Stomach (tissue), 9 donors: ENCODE results near the gene ZSCAN30. TPM values are rescaled to one million over a fixed set of nuclear protein-coding genes. Genes with fewer than 3 reads are reported as not detected.

Source experiments
- DNase-seq, 2 donors: peaks; one replicate each; pipeline versions ENCODE4 v3.0.0 to v3.0.0-alpha.2; 2013 to 2019
- H3K27ac ChIP-seq, 5 donors: fragments of 200-600 bp in 4 of 5; sonication (generic) in 4 of 5; one replicate each; pipeline ENCODE4 v1.5.1; 2013 to 2019; ENCODE audit warnings: mild to moderate bottlenecking in 1 of 5, moderate library complexity in 1 of 5
- H3K27me3 ChIP-seq, 3 donors: fragments of 200-600 bp; sonication (generic); one replicate each; pipeline ENCODE4 v1.5.1; 2017 to 2019; ENCODE audit warnings: mixed run types in 1 of 3
- H3K36me3 ChIP-seq, 4 donors: fragments of 200-600 bp; sonication (generic); 1 replicate in 3 of 4; 2 replicates in 1 of 4; pipeline ENCODE4 v1.5.1; 2016 to 2019
- H3K4me1 ChIP-seq, 4 donors: fragments of 200-600 bp; sonication (generic); one replicate each; pipeline ENCODE4 v1.5.1; 2016 to 2019
- H3K4me3 ChIP-seq, 4 donors: fragments of 200-600 bp; sonication (generic) in 3 of 4; one replicate each; pipeline ENCODE4 v1.5.1; 2016 to 2019; ENCODE audit warnings: mild to moderate bottlenecking in 1 of 4
- H3K9me3 ChIP-seq, 4 donors: fragments of 200-600 bp; sonication (generic); one replicate each; pipeline ENCODE4 v1.5.1; 2016 to 2019
- EP300 ChIP-seq: sonication (generic); formaldehyde crosslinking; IDR thresholded peaks from one replicate; pipeline ENCODE4 v1.6.1; 2017; ENCODE audit warnings: antibody characterized with exemption
- POLR2A ChIP-seq, 4 donors: fragments of 450-650 bp; IDR thresholded peaks; one replicate each; pipeline ENCODE4 v1.6.1; 2016; ENCODE audit warnings: antibody characterized with exemption in 4 of 4, control low read depth in 2 of 4, mild to moderate bottlenecking in 1 of 4, moderate library complexity in 1 of 4
- POLR2AphosphoS5 ChIP-seq, 3 donors: sonication (generic); formaldehyde crosslinking; IDR thresholded peaks; one replicate each; pipeline ENCODE4 v1.6.1; 2016; ENCODE audit warnings: antibody characterized with exemption in 3 of 3
- WGBS, 5 donors: extraction: QIAGEN DNeasy Blood & Tissue Kit in 3 of 5; methylation state at CpG; one replicate each; pipeline versions ENCODE4 v1.1.5 to v1.1.7; 2013 to 2018; 5-methylcytosine and 5-hydroxymethylcytosine counted together
- intact Hi-C: fragments of 100-400 bp; cut with DNase I; formaldehyde crosslinking; loops from one replicate; pipeline ENCODE4 v1.15.1; 2023; ENCODE audit warnings: low total_unique reads
- polyA plus RNA-seq, 3 donors: library from polyadenylated mRNA; stranded (reverse); fragments of 200-250 nt; gene quantifications; one replicate each; pipeline ENCODE4 v1.2.3, GENCODE V29; 2013
- total RNA-seq, 5 donors: library from RNA; depleted of rRNA; stranded (reverse); fragments of >200 nt; gene quantifications; one replicate each; pipeline versions ENCODE4 v1.1.0 to v1.2.3, GENCODE V29; 2014 to 2016
- TF ChIP-seq, protein P1 (sequence below), 7 experiments: fragments of 450-650 bp in 4 of 7; fragments of 200-600 bp in 3 of 7; sonication (generic) in 3 of 7; IDR thresholded peaks; one replicate each; pipeline ENCODE4 v1.5.1; 2016 to 2019; ENCODE audit warnings: antibody characterized with exemption in 7 of 7, control low read depth in 2 of 7, mild to moderate bottlenecking in 1 of 7
- donor health status: healthy with polysubstance abuse.
- donor health status: Bipolar disorder and iron deficiency.
- donor health status: healthy.

Gene ZSCAN30
- total and polyA plus RNA-seq, 8 donors: 3.7 to 22.0 (median 9.6) TPM

DNA sequence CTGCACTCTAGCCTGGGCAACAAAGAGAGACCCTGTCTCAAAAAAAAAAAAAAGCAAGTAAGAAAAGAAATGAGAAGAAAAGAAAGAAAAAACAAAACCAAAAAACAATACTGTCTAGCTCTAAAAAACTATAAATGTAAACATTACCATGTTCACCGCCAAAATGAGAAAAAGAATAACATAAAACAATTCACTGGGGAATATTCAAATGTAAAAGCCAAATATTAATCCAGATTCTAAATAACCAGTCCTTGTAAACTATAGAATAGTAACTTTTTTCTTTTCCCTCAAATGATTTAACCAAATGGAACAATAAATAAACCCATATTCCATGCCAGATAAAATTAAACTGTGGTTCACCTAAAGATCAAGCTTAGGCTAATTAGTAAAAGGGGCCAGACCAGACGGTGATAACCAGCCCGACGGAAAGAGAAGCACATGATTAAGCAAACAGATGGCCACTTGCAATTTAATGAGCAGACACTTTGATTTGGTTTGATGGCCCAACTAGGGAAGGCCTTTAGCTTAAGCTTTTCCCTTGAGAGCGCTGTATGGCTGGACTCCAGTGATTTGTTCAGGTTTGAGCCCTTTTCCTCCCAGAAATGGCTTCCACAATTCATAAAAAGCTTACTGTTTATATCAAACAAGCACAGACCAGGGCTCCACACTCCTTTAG is 88.6 kb downstream of the ZSCAN30 start:
- no peak overlapping the region for H3K4me3 ChIP-seq
- no peaks in the 10 kb centered on the region for H3K9me3 ChIP-seq
- H3K27me3 ChIP-seq: no peaks in the 10 kb centered on the region
- no peak overlapping the region for H3K27ac ChIP-seq
- no peaks in the 10 kb centered on the region for H3K36me3 ChIP-seq
- intact Hi-C loops: no loop called here
- peak in 1 of 2 donors; percentile 26 for DNase-seq
- TF ChIP-seq POLR2A (IDR thresholded peaks at IDR 0.05) (no peak), POLR2AphosphoS5 (IDR thresholded peaks at IDR 0.05) (no peak), EP300 (no peak)
- TF ChIP-seq, protein P1, sequence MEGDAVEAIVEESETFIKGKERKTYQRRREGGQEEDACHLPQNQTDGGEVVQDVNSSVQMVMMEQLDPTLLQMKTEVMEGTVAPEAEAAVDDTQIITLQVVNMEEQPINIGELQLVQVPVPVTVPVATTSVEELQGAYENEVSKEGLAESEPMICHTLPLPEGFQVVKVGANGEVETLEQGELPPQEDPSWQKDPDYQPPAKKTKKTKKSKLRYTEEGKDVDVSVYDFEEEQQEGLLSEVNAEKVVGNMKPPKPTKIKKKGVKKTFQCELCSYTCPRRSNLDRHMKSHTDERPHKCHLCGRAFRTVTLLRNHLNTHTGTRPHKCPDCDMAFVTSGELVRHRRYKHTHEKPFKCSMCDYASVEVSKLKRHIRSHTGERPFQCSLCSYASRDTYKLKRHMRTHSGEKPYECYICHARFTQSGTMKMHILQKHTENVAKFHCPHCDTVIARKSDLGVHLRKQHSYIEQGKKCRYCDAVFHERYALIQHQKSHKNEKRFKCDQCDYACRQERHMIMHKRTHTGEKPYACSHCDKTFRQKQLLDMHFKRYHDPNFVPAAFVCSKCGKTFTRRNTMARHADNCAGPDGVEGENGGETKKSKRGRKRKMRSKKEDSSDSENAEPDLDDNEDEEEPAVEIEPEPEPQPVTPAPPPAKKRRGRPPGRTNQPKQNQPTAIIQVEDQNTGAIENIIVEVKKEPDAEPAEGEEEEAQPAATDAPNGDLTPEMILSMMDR (IDR thresholded peaks at IDR 0.05): no peak
- peaks cover 0 to 7% (median 1%) of the 10 kb centered on the region in 4 donors for H3K4me1 ChIP-seq
- 58 to 70% (median 61%) methylated on average over 5 of the region's 5 CpGs for WGBS, 5 donors

Other genes with a start within 250 kb of the ZSCAN30 start
- 100 to 1,000 TPM in 1 of 5 donors, 10 to 100 TPM in 4; 22.2 to 258 (median 51.6) TPM for gene MAPRE2, start 248.8 kb downstream of the ZSCAN30 start, total RNA-seq
- gene MAPRE2, start 248.8 kb downstream of the ZSCAN30 start, polyA plus RNA-seq: 10 to 100 TPM in 2 of 3 donors, 1 to 10 TPM in 1; 7.4 to 18.5 (median 13.3) TPM
- 10 to 100 TPM; 15.4 to 45.5 (median 32.1) TPM for gene ZNF397, start 49.2 kb downstream of the ZSCAN30 start, total RNA-seq
- gene ZNF397, start 49.2 kb downstream of the ZSCAN30 start, polyA plus RNA-seq: 10 to 100 TPM; 10.9 to 20.2 (median 10.9) TPM
- 10 to 100 TPM; 27.5 to 76.2 (median 32.1) TPM for gene ZNF24, start 54.2 kb upstream of the ZSCAN30 start, total RNA-seq
- 10 to 100 TPM; 10.5 to 18.2 (median 15.2) TPM for gene ZNF24, start 54.2 kb upstream of the ZSCAN30 start, polyA plus RNA-seq
- gene ZNF396, start 87.1 kb upstream of the ZSCAN30 start, total RNA-seq: 1 to 10 TPM in 4 of 5 donors, not detected in 1; 3.9 to 7.6 (median 5.5) TPM
- gene ZNF396, start 87.1 kb upstream of the ZSCAN30 start, polyA plus RNA-seq: 1 to 10 TPM; 1.3 to 4.3 (median 1.8) TPM
- 10 to 100 TPM in 3 of 5 donors, 1 to 10 TPM in 1, not detected in 1; 8.7 to 54.3 (median 12.7) TPM for gene INO80C, start 207.7 kb upstream of the ZSCAN30 start, total RNA-seq
- 10 to 100 TPM; 29.6 to 66.7 (median 35.9) TPM for gene INO80C, start 207.7 kb upstream of the ZSCAN30 start, polyA plus RNA-seq